ENCODE results near the gene COA1. TPM values are rescaled to one million over a fixed set of nuclear protein-coding genes. Genes with fewer than 3 reads are reported as not detected.
A peak's percentile ranks its signal among the peaks of the same experiment; 100 is the strongest.

The COA1 gene
- polyA plus RNA-seq, 2 of the 4 experiments (the other 2 are of a cell fraction) = 57.5 to 91.4 TPM

DNA sequence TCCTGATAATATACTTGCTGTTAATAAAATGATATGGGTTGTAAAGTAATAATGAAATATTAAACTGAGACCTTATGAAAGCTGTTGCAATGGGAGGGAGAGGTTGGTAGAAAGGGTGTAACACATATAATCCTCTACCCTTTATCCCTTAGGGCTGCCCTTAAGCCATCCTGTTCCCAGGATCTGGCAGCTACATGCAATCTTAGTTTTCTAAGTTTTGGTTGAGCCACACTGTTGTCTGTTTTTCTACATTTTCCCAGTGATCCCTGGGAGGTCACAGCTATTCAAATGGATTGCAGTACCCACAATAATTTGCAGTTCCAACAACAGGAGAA, 6.3 kb downstream of the COA1 start:
- FAIRE-seq (no peak), ATAC-seq (no peak), DNase-seq (ENCODE audit: low read depth in 1 of 2, low spot score in 1 of 2) (no peak)
- H3K4me1 ChIP-seq = peaks cover 8% of the 10 kb centered on the region
- TF ChIP-seq NFE2L2 (conservative IDR thresholded peaks at IDR 0.05; ENCODE audit: low read length) (no peak), EHF (CRISPR knock-in tag; IDR thresholded peaks at IDR 0.05) (no peak), FOSB (CRISPR knock-in tag; IDR thresholded peaks at IDR 0.05) (no peak)
- TF ChIP-seq, protein P1, sequence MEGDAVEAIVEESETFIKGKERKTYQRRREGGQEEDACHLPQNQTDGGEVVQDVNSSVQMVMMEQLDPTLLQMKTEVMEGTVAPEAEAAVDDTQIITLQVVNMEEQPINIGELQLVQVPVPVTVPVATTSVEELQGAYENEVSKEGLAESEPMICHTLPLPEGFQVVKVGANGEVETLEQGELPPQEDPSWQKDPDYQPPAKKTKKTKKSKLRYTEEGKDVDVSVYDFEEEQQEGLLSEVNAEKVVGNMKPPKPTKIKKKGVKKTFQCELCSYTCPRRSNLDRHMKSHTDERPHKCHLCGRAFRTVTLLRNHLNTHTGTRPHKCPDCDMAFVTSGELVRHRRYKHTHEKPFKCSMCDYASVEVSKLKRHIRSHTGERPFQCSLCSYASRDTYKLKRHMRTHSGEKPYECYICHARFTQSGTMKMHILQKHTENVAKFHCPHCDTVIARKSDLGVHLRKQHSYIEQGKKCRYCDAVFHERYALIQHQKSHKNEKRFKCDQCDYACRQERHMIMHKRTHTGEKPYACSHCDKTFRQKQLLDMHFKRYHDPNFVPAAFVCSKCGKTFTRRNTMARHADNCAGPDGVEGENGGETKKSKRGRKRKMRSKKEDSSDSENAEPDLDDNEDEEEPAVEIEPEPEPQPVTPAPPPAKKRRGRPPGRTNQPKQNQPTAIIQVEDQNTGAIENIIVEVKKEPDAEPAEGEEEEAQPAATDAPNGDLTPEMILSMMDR (IDR thresholded peaks at IDR 0.05) = no peak
- POLR2A ChIA-PET = interaction anchor here (3.4 kb wide), 1 partner anchor 140 kb away, joined by 19 read pairs; the partner anchor contains the start of gene STK17A
- no peak overlapping the region for H3K27ac ChIP-seq
- CTCF ChIA-PET = interaction anchor here (0.8 to 3.7 kb wide), 7 partner anchors 13 to 782 kb away, joined by 3 to 63 read pairs (median 6); partner anchors contain the start of gene STK17A
- H3K9me3 ChIP-seq = no peaks in the 10 kb centered on the region
- no peak overlapping the region for H3K4me2 ChIP-seq
- no peak overlapping the region for H3K4me3 ChIP-seq

DNA sequence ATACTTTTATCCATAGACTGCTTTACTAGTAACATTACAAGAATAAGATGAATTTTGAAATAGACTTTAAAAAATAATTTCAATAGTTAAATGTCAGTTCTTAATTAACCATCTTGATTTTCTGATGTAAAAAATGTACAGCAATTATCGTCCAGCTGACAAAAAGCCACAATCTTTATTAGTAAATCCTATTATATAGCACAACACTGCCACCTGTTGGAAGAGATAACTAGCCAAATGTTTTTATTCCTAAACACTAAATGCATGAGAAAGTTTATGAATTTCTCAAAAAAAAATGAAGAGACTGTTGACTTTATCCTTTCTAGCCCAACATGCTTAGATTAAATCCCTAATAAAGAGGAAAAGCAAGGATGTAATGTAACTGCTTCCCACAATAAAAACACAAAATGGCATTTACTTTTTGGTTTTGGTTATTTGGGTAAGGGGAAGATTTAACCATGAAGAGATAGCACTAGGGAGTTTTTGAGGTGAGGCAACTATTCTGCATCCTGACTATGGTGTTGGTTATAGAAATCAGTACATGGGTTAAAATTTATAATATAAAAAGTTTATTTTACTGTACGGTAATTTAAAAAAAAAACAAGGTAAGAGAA, 8.0 kb downstream of the COA1 start:
- Histone ChIP-seq H3K27ac (no peak overlapping the region), H3K4me2 (no peak overlapping the region), H3K4me3 (no peak overlapping the region), H3K4me1 (peaks cover 8% of the 10 kb centered on the region), H3K9me3 (no peaks in the 10 kb centered on the region)
- FAIRE-seq (peak; percentile 36), DNase-seq (ENCODE audit: low read depth in 1 of 2, low spot score in 1 of 2) (peak; percentile 23 to 48), ATAC-seq (no peak; a peak in 1 of 6 replicates)
- no peak for TF ChIP-seq JUN (IDR thresholded peaks at IDR 0.05)
- TF ChIP-seq, protein P1 (IDR thresholded peaks at IDR 0.05) = peak; percentile 88
- no peak for TF ChIP-seq EP300 (IDR thresholded peaks at IDR 0.05)
- TF ChIP-seq CEBPB (IDR thresholded peaks at IDR 0.05) = no peak
- no peak for TF ChIP-seq EHMT2 (IDR thresholded peaks at IDR 0.05; ENCODE audit: low read depth)
- TF ChIP-seq SMC3 (IDR thresholded peaks at IDR 0.05) = peak; percentile 77
- TF ChIP-seq HEYL (CRISPR knock-in tag; IDR thresholded peaks at IDR 0.05) = no peak
- TF ChIP-seq JUNB (IDR thresholded peaks at IDR 0.05) = no peak
- TF ChIP-seq FOSB (CRISPR knock-in tag; IDR thresholded peaks at IDR 0.05) = no peak
- TF ChIP-seq CHD2 (IDR thresholded peaks at IDR 0.05; ENCODE audit: low read length, partially characterized antibody) = no peak
- TF ChIP-seq TP53 (CRISPR knock-in tag; IDR thresholded peaks at IDR 0.05) = no peak
- no peak for TF ChIP-seq RCOR1 (IDR thresholded peaks at IDR 0.05; ENCODE audit: low read depth, low read length)
- TF ChIP-seq ZC3H11A (IDR thresholded peaks at IDR 0.05) = no peak
- no peak for TF ChIP-seq RARB (CRISPR knock-in tag; IDR thresholded peaks at IDR 0.05)
- TF ChIP-seq, protein P2, sequence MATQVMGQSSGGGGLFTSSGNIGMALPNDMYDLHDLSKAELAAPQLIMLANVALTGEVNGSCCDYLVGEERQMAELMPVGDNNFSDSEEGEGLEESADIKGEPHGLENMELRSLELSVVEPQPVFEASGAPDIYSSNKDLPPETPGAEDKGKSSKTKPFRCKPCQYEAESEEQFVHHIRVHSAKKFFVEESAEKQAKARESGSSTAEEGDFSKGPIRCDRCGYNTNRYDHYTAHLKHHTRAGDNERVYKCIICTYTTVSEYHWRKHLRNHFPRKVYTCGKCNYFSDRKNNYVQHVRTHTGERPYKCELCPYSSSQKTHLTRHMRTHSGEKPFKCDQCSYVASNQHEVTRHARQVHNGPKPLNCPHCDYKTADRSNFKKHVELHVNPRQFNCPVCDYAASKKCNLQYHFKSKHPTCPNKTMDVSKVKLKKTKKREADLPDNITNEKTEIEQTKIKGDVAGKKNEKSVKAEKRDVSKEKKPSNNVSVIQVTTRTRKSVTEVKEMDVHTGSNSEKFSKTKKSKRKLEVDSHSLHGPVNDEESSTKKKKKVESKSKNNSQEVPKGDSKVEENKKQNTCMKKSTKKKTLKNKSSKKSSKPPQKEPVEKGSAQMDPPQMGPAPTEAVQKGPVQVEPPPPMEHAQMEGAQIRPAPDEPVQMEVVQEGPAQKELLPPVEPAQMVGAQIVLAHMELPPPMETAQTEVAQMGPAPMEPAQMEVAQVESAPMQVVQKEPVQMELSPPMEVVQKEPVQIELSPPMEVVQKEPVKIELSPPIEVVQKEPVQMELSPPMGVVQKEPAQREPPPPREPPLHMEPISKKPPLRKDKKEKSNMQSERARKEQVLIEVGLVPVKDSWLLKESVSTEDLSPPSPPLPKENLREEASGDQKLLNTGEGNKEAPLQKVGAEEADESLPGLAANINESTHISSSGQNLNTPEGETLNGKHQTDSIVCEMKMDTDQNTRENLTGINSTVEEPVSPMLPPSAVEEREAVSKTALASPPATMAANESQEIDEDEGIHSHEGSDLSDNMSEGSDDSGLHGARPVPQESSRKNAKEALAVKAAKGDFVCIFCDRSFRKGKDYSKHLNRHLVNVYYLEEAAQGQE (IDR thresholded peaks at IDR 0.05) = no peak
- TF ChIP-seq EHF (CRISPR knock-in tag; IDR thresholded peaks at IDR 0.05) = no peak
- no peak for TF ChIP-seq NPAS2 (CRISPR knock-in tag; IDR thresholded peaks at IDR 0.05; ENCODE audit: borderline replicate concordance)
- peak; percentile 71 to 83 for TF ChIP-seq RAD21 (conservative IDR thresholded peaks at IDR 0.05 in 1 of 2, IDR thresholded peaks at IDR 0.05 in 1 of 2)
- TF ChIP-seq ATOH8 (CRISPR knock-in tag; IDR thresholded peaks at IDR 0.05; ENCODE audit: low read depth) = no peak
- TF ChIP-seq RFX5 (IDR thresholded peaks at IDR 0.05) = no peak
- TF ChIP-seq ELK1 (IDR thresholded peaks at IDR 0.05; ENCODE audit: low read depth, low read length) = no peak
- CTCF ChIA-PET = interaction anchor here (0.6 to 3.7 kb wide), 29 partner anchors 8 to 780 kb away, joined by 3 to 63 read pairs (median 4); partner anchors contain the start of genes COA1 and STK17A
- POLR2A ChIA-PET = interaction anchor here (3.4 kb wide), 1 partner anchor 139 kb away, joined by 19 read pairs; the partner anchor contains the start of gene STK17A
- 47% methylated on average over 2 of the region's 2 CpGs for WGBS (ENCODE audit: missing lambda C conversion rate)

Data from A549 (cell line).